Karpas-422 (cell line): ENCODE results near the gene PLXNC1. TPM values are rescaled to one million over a fixed set of nuclear protein-coding genes. Genes with fewer than 3 reads are reported as not detected.

Source experiments
- DNase-seq: peaks from one replicate; pipeline ENCODE4 v3.0.0-alpha.2; 2015
- H2AFZ ChIP-seq: fragments of 200-600 bp; sonication (generic); 2 replicates; pipeline ENCODE4 v1.6.1; 2014; ENCODE audit warnings: antibody characterized with exemption, low read length, mixed read lengths
- H3K27ac ChIP-seq: fragments of 200-600 bp; sonication (generic); 2 replicates; pipeline ENCODE4 v1.5.1; 2014; ENCODE audit warnings: mild to moderate bottlenecking, low read length, moderate library complexity
- H3K27me3 ChIP-seq: fragments of 200-600 bp; sonication (generic); 2 replicates; pipeline ENCODE4 v1.6.1; 2014; ENCODE audit warnings: low read length, mixed read lengths
- H3K36me3 ChIP-seq: fragments of 200-600 bp; sonication (generic); 2 replicates; pipeline ENCODE4 v1.6.1; 2014; ENCODE audit warnings: low read length, mixed read lengths; ENCODE audit not compliant: insufficient read depth
- H3K4me1 ChIP-seq: fragments of 200-600 bp; sonication (generic); 2 replicates; pipeline ENCODE4 v1.6.1; 2014; ENCODE audit warnings: mild to moderate bottlenecking, low read length, mixed read lengths
- H3K4me2 ChIP-seq: fragments of 200-600 bp; sonication (generic); 2 replicates; pipeline ENCODE4 v1.6.1; 2014; ENCODE audit warnings: low read length, low read depth, mild to moderate bottlenecking; ENCODE audit not compliant: poor library complexity, severe bottlenecking
- H3K4me3 ChIP-seq: fragments of 200-600 bp; sonication (generic); 2 replicates; pipeline ENCODE4 v1.5.1; 2014; ENCODE audit warnings: mild to moderate bottlenecking, antibody characterized with exemption, low read length, mixed read lengths
- H3K79me2 ChIP-seq: fragments of 200-600 bp; sonication (generic); 2 replicates; pipeline ENCODE4 v1.6.1; 2014; ENCODE audit warnings: mild to moderate bottlenecking, low read length, mixed read lengths
- H3K9ac ChIP-seq: fragments of 200-600 bp; sonication (generic); 2 replicates; pipeline ENCODE4 v1.6.0; 2014; ENCODE audit warnings: low read length
- H3K9me2 ChIP-seq: fragments of 200-600 bp; sonication (generic), shearing (Covaris generic); replicated peaks from 2 replicates; pipeline ENCODE4 v1.6.0; 2014; ENCODE audit warnings: mild to moderate bottlenecking, low read length, moderate library complexity; ENCODE audit not compliant: insufficient read depth
- H3K9me3 ChIP-seq: fragments of 300-700, 200-600 bp; sonication (generic); 2 replicates; pipeline ENCODE4 v1.6.1; 2014; ENCODE audit warnings: low read length, mixed read lengths
- H4K20me1 ChIP-seq: fragments of 200-600 bp; sonication (generic); 2 replicates; pipeline ENCODE4 v1.6.1; 2014; ENCODE audit warnings: mild to moderate bottlenecking, antibody characterized with exemption, low read length, low read depth; ENCODE audit not compliant: insufficient read depth
- total RNA-seq: library from RNA; depleted of rRNA; stranded (reverse); fragments of >200 nt; shearing (Covaris generic); gene quantifications from 2 replicates; pipeline ENCODE4 v1.2.3, GENCODE V29; 2014; ENCODE audit warnings: low replicate concordance

PLXNC1 gene
- total RNA-seq, 1 experiment from 2014 or later: 11.9 TPM

GRCh38 chr12:94123127-94123526 lies 25.2 kb upstream of the PLXNC1 start:
- no peak overlapping the region for H3K4me3 ChIP-seq
- H2AFZ ChIP-seq: no peak overlapping the region
- H3K27me3 ChIP-seq: no peaks in the 10 kb centered on the region

GRCh38 chr12:94126067-94126466 lies 22.3 kb upstream of the PLXNC1 start:
- Histone ChIP-seq H2AFZ (no peak overlapping the region), H3K36me3 (no peaks in the 10 kb centered on the region), H3K9me3 (no peaks in the 10 kb centered on the region), H3K79me2 (no peaks in the 10 kb centered on the region), H3K4me1 (peaks cover 12% of the 10 kb centered on the region), H3K27ac (no peak overlapping the region), H4K20me1 (no peaks in the 10 kb centered on the region), H3K4me3 (no peak overlapping the region), H3K4me2 (no peak overlapping the region), H3K27me3 (no peaks in the 10 kb centered on the region), H3K9me2 (no peaks in the 10 kb centered on the region), H3K9ac (no peak overlapping the region)
- no peak for DNase-seq

More at GRCh38 chr12:94123127-94123526, 25.2 kb upstream of the PLXNC1 start:
- Histone ChIP-seq H3K9ac (no peak overlapping the region), H3K27ac (no peak overlapping the region), H4K20me1 (no peaks in the 10 kb centered on the region), H3K4me1 (peaks cover 12% of the 10 kb centered on the region), H3K9me3 (no peaks in the 10 kb centered on the region), H3K79me2 (no peaks in the 10 kb centered on the region), H3K36me3 (no peaks in the 10 kb centered on the region), H3K9me2 (no peaks in the 10 kb centered on the region), H3K4me2 (no peak overlapping the region)
- DNase-seq: no peak

GRCh38 chr12:94127239-94128131 lies 20.9 kb upstream of the PLXNC1 start:
- DNase-seq: no peak
- Histone ChIP-seq H3K27me3 (no peaks in the 10 kb centered on the region), H2AFZ (no peak overlapping the region), H3K79me2 (no peaks in the 10 kb centered on the region), H3K9me3 (no peaks in the 10 kb centered on the region), H3K9ac (no peak overlapping the region), H3K4me3 (no peak overlapping the region), H3K4me1 (peaks cover 12% of the 10 kb centered on the region), H3K9me2 (no peaks in the 10 kb centered on the region), H3K27ac (no peak overlapping the region), H3K36me3 (no peaks in the 10 kb centered on the region), H3K4me2 (no peak overlapping the region), H4K20me1 (no peaks in the 10 kb centered on the region)

GRCh38 chr12:94128280-94128679 lies 20.1 kb upstream of the PLXNC1 start:
- no peak overlapping the region for H3K4me3 ChIP-seq
- no peaks in the 10 kb centered on the region for H3K79me2 ChIP-seq
- H3K4me1 ChIP-seq: peaks cover 12% of the 10 kb centered on the region
- H3K9ac ChIP-seq: no peak overlapping the region
- DNase-seq: no peak
- no peaks in the 10 kb centered on the region for H3K9me3 ChIP-seq
- no peak overlapping the region for H2AFZ ChIP-seq
- H3K27me3 ChIP-seq: no peaks in the 10 kb centered on the region
- H4K20me1 ChIP-seq: no peaks in the 10 kb centered on the region
- no peak overlapping the region for H3K27ac ChIP-seq
- H3K4me2 ChIP-seq: no peak overlapping the region
- H3K9me2 ChIP-seq: no peaks in the 10 kb centered on the region
- no peaks in the 10 kb centered on the region for H3K36me3 ChIP-seq

- peaks cover 4% of the 10 kb centered on the region; the same call in 1 of the 2 replicates for H3K4me1 ChIP-seq
- H4K20me1 ChIP-seq: no peaks in the 10 kb centered on the region
- H3K9me2 ChIP-seq: no peaks in the 10 kb centered on the region
- no peaks in the 10 kb centered on the region for H3K9me3 ChIP-seq
- no peaks in the 10 kb centered on the region for H3K36me3 ChIP-seq
- peak overlapping the region; percentile 36 for H3K4me2 ChIP-seq
- H2AFZ ChIP-seq: no peak overlapping the region
- no peaks in the 10 kb centered on the region for H3K27me3 ChIP-seq
- no peaks in the 10 kb centered on the region for H3K79me2 ChIP-seq
- no peak overlapping the region for H3K27ac ChIP-seq
- no peak overlapping the region for H3K4me3 ChIP-seq
- DNase-seq: peak; percentile 86
- H3K9ac ChIP-seq: no peak overlapping the region
These were observed 14.2 kb upstream of the PLXNC1 start for GRCh38 chr12:94133964-94134795.

- Histone ChIP-seq H3K9me2 (no peaks in the 10 kb centered on the region), H3K9me3 (no peaks in the 10 kb centered on the region), H3K4me3 (no peak overlapping the region), H3K4me2 (no peak overlapping the region), H3K79me2 (no peaks in the 10 kb centered on the region), H3K27ac (no peak overlapping the region), H3K27me3 (no peaks in the 10 kb centered on the region), H4K20me1 (no peaks in the 10 kb centered on the region), H3K36me3 (no peaks in the 10 kb centered on the region), H3K9ac (no peak overlapping the region), H3K4me1 (peaks cover 4% of the 10 kb centered on the region; the same call in 1 of the 2 replicates), H2AFZ (no peak overlapping the region)
- DNase-seq: no peak
These were observed 12.5 kb upstream of the PLXNC1 start for GRCh38 chr12:94135896-94136295.

- H3K4me2 ChIP-seq: no peak overlapping the region
- DNase-seq: no peak
These were observed 8.6 kb upstream of the PLXNC1 start for GRCh38 chr12:94139816-94140215.

GRCh38 chr12:94140556-94140955 lies 7.8 kb upstream of the PLXNC1 start:
- Histone ChIP-seq H2AFZ (no peak overlapping the region), H4K20me1 (no peaks in the 10 kb centered on the region), H3K4me3 (no peak overlapping the region), H3K9ac (no peak overlapping the region), H3K79me2 (no peaks in the 10 kb centered on the region), H3K27me3 (no peaks in the 10 kb centered on the region), H3K4me1 (no peaks in the 10 kb centered on the region), H3K9me3 (no peaks in the 10 kb centered on the region), H3K27ac (no peak overlapping the region), H3K36me3 (no peaks in the 10 kb centered on the region), H3K9me2 (no peaks in the 10 kb centered on the region), H3K4me2 (no peak overlapping the region)
- peak; percentile 82 for DNase-seq

More at GRCh38 chr12:94139816-94140215, 8.6 kb upstream of the PLXNC1 start:
- no peak overlapping the region for H3K4me3 ChIP-seq
- H3K27ac ChIP-seq: no peak overlapping the region
- no peaks in the 10 kb centered on the region for H4K20me1 ChIP-seq
- no peaks in the 10 kb centered on the region for H3K79me2 ChIP-seq
- no peaks in the 10 kb centered on the region for H3K27me3 ChIP-seq
- no peaks in the 10 kb centered on the region for H3K36me3 ChIP-seq
- H3K4me1 ChIP-seq: no peaks in the 10 kb centered on the region
- no peak overlapping the region for H2AFZ ChIP-seq
- H3K9me2 ChIP-seq: no peaks in the 10 kb centered on the region
- H3K9me3 ChIP-seq: no peaks in the 10 kb centered on the region
- H3K9ac ChIP-seq: no peak overlapping the region
